GM11168 (cell line): ENCODE measurements around the gene FHIT.

Experiments
- in situ Hi-C: fragments of 300-500 bp; cut with MboI; formaldehyde crosslinking; loops from one replicate; pipeline ENCODE4 v1.12.0; 2022; ENCODE audit warnings: low sequenced_read_pairs; ENCODE audit not compliant: unreplicated experiment

FHIT gene

DNA sequence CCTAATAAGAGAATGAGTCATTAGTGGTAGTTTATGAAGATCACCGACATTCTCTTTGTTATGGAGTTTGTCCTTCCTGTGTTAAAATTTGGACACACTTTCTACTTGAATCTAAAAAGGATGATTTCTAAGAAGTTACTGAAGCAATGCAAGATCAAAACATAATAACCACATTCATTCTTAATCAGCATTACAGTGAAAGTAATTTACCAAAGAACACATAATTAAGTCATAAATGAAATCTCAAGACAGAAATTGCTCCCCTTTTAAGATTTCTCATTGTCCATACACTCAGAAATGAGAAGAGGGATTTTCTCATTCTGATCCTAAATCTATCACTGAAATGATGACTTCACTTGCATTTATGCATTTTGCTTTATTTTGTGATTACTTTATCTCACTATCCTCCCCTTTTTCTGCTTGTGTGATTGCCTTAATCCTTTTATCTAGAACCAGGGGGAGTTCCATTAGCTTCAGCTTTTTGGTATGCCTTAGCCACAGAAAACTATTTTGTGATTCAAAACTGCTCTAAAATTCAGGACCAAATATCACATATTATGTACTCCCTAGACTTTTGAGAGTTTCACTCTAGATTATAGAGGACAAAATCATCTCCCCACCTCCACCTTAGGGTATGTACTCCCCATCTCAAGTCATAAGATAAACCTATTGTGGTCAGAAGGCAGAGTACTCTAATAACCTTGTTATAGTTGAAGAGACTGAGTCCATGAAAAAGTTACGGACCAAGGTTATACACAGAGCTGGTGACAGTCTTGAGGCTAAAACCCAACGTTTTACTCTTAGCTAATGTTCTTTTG is 1383.9 kb downstream of the FHIT start:
- in situ Hi-C loops: loop anchor here (10.0 to 25.0 kb wide), 3 partner anchors 293 to 655 kb away; no protein-coding TSS in a partner anchor

DNA sequence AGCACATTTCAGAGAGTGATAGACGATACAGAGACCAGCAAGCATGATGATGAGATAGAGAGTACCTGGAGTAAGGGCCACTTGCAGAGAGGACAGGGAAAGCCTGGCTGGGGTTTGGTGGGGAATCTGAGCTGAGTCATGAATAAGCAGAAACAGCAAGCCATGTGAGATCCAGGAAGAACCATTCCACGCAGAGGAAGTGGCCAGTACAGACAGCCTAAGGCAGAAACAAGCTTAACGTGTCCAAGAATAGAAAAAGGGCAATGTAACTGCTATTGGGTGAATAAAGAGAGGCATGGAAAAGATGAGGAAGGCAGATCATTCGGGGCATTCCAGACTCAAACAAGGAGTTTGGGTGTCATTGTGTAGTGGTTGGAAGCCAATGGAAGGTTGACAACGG is 1385.2 kb downstream of the FHIT start:
- in situ Hi-C loops: loop anchor here (10.0 to 25.0 kb wide), 3 partner anchors 291 to 654 kb away; no protein-coding TSS in a partner anchor

DNA sequence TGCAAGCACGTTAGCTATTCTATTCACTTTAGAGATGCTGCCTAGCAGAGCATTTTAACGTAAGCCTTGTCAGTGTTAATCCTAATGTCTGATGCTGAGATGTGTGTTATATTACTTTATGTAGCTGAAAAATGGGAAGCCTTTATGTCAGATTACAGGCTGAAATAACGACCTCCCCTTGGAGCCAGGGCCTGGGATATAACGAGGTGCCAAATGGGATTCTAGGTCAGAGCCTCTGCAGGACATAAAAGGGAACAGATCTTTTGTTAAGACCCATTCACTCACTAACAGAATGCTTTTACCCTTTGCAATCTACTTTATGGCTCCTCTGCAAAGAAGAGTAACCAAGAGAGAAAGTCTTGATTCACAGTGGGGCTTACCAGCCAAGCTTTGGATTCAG is 1385.9 kb downstream of the FHIT start:
- in situ Hi-C loops: loop anchor here (10.0 to 25.0 kb wide), 3 partner anchors 291 to 653 kb away; no protein-coding TSS in a partner anchor

DNA sequence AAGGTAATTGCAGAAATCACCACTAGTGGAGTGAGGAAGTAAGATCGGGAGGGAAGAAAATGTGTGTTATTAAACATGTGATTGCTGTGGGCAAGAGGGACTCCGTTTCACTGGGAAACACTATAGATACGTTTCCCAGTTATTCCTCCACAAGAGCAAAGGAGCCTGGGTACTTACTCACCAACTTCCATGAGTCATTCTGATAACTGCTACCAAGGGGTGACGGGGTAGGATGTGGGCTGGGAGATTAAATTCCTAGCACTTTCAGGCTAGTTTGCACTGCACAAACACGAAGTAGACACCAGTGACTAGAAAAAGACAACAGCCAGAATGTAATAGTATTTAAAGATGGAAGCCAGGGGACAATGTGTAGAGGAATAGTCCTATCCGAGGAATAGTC is 1388.6 kb downstream of the FHIT start:
- in situ Hi-C loops: loop anchor here (10.0 to 25.0 kb wide), 3 partner anchors 288 to 650 kb away; no protein-coding TSS in a partner anchor

DNA sequence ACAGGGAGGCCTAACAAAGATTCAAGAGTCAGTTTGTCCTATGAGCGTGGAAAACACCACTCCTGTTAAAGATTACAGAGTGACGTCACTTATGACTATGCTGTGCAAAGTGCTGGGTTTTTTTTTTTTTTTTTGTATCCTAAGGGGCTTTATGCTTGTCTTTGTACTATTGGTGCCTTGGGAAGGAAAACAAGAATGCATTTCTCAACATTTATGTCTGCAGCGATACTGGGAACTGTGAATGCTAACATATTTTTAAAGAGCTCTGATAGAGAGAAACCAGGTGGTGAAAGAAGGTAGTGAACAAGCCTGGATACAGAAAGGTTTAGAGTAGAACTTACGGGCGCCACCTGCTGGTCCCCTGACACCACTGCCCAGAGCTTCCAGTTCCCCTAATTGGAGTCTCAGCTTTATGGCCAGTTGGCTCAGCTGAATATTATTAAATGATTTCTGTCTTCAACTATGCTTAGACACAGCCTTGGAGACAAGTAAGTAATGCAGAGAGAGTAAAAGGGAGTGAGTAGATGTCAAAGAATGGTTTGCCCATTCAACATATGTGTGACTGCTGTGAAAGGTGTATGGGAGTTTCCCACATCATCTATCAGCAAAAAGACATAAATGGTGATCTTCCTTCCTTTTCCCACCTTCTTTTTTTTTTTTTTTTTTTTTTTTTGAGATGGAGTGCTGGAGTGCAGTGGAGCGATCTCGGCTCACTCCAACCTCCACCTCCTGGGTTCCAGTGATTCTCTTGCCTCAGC is 1393.5 kb downstream of the FHIT start:
- in situ Hi-C loops: loop anchor here (25.0 kb wide), 2 partner anchors 545 to 645 kb away; no protein-coding TSS in a partner anchor

DNA sequence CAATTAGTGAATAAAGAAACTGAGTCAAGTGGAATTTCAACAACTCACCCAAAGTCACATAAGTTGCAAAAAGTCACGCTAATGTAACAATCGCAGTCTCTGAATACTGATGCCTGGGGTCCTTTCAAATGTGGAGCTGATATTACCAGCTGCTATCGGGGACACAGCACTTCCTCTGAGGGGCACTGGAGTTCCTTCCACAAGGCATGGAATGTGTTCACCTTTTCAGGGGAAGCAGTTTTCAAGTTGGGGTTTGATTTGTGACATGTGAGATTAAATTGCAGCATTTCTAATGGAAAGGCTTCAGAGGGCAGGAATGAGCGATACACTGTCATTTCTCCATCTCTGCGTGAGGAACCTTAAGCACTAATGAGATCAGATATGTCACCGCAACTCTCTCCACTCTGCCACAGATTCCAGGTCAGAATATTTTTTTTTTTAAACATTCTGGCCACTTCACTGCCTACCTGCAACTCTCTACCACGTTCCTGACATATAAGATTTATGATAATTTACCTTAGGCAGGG is 1394.3 kb downstream of the FHIT start:
- in situ Hi-C loops: loop anchor here (25.0 kb wide), 2 partner anchors 545 to 645 kb away; no protein-coding TSS in a partner anchor

DNA sequence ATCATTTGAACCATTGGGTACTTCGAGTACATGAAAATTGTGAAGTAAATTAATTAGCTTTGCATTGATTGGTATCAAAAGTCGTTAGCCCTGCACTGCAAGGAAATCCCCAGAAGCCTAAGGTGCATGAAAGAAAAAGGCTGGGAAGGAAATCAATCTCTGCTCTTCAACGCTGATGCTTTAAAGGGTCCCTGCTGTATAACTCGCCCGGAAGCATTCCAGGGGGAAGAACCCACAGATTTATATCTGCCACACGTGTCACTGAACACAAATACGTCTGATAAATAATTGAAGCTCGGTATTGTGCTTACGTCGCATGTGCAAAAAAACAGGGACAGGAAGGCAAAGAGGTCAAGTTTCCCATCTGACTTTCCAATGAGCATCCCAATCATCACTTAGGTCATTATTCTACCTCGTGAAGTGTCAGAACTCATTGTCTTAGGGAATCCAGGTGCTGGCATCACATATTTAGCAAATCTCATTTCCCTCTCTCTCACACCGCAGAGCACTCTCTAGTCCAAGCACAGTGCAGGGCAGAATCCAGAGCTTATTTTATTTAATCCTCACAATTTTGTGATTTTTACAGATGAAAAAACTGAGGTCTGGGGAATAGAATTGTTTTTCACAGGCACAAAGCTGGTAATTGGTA is 1397.1 kb downstream of the FHIT start:
- in situ Hi-C loops: loop anchor here (25.0 kb wide), 2 partner anchors 542 to 642 kb away; no protein-coding TSS in a partner anchor

DNA sequence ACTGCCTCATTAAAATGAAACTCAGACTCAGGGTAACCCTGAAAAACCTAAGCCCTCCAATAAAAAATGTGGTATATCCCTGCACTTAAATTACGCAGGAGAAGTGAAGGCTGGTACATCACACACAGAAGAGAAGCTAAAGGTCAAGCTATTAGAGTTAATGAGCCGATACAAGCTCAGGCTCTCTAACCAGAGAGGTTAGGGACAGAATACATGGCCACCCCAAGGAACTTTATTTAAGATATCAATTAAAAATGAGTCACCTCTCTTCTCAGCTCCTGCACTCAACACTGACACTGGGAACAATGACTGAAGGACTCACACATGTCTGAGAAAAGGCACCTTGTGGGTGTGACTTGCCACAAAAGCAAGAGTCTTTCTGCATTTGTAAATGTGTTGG is 1400.8 kb downstream of the FHIT start:
- in situ Hi-C loops: loop anchor here (25.0 kb wide), 2 partner anchors 538 to 638 kb away; no protein-coding TSS in a partner anchor

DNA sequence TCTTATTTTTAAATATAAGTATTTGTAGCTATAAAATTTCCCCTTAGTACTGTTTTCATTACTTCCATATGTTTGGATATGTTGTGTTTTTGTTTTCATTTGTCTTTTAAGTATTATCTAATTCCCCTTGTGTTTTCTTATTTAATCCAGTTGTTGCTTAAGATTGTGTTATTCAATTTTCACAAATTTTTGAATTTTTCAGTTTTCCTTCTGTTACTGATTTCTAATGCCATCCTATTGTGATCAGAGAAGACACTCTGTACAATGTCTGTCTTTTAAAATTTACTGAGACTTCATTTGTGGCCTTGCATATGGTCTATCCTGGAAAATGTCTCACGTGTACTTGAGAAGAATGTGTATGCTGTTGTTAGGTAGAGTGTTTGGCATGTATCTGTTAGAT is 1405.9 kb downstream of the FHIT start:
- in situ Hi-C loops: no loop called here

DNA sequence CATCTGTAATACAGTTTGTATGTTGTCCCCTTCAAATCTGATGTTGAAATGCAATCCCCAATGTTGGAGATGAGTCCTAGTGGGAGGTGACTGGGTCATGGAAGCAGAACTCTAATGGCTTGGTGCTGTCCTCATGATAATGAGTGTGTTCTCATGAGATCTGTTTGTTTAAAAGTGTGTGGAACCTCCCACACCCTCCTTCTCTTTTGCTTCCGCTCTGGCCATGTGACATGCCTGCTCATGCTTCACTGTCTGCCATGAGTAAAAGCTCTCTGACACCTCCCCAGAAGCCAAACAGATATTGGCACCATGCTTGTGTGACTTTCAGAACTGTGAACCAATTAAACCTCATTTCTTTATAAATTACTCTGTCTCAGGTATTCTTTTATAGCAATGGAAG is 1407.4 kb downstream of the FHIT start:
- in situ Hi-C loops: no loop called here

DNA sequence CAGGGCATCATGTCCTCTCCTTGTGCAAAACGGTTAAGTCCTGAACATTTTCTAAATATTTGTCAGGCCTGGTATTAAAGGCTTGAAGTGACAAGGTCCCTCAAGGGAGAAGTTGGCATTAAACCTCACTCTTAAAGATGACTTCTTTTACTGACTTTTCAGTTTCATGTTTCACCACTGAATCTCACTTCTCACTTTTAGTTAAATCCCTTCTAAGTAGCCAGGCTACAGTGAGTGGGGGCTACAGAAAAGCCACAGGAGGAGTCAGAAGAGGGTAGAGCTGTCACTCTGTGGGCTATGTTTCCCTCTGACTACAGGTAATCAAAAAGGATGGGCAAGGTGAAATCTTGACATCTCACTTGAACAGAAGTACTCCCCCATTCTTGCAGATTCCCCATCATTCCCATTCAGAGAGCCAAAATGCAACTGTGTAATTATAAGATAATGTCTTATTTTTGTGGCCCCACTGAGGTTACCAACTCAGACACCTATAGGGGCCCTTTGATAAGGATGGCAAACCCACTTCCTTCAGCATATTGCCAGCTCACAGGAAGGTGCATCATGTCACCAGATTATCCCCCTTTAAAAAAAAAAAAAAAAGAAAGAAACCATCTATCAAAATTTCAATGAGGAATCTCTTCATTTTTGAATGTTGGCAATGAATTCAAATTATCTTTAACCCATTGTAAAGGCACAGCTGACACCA is 1411.3 kb downstream of the FHIT start:
- in situ Hi-C loops: no loop called here

DNA sequence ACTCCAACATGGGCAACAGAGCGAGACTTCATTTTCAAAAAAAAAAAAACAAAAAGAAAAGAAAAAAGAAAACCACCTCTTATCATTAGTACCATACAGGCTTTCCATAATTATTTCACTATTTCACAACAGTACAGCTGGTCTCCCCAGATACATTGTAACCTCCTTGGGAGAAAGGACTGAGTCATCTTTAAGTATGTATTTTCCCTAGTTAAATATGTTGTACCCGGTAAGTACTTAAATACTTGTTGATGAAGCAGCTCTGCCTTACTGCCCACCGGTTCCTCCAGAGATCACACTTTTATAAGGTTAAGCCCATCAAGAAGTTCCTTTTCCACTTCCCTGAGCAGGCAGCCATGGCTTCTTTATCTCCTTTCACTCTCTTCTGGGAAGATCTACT is 1412.0 kb downstream of the FHIT start:
- in situ Hi-C loops: no loop called here

DNA sequence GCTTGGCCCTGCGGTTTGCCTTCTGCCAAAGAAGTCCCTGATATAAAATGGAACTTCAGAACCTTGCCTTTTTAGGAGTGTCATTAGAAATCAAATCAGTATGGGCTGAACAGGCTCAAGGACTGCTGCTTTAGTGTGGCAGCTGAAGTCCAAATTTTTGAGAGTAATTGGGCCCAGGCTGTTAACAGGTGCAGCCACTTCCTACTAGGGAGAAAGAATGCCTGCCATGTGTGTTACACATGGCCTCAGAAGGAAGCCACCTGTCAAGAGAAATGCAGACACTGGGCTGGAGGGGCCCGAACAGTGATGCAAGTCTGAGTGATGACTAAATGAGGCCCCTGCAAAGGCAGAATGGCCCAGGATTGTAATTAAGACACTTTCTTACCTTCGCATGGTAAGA is 1414.7 kb downstream of the FHIT start:
- in situ Hi-C loops: no loop called here

DNA sequence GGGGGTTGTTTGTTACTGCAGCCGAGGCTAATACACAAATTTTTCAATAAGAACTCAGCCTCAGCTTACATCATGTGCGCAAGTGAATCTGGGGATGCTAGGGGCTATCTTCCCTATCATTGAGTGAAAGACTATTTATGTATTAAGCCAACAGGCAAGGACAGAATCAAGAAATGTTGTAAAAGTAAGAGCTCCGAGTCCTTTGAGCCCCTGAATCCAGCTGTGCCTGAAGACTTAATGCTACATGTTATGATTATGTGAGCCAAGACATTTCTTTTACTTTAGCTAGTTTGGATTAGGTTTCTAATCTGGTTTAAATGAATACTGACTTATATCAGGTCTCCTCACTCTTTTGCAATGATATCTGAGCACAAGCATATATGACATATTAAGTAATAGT is 1418.5 kb downstream of the FHIT start:
- in situ Hi-C loops: no loop called here

DNA sequence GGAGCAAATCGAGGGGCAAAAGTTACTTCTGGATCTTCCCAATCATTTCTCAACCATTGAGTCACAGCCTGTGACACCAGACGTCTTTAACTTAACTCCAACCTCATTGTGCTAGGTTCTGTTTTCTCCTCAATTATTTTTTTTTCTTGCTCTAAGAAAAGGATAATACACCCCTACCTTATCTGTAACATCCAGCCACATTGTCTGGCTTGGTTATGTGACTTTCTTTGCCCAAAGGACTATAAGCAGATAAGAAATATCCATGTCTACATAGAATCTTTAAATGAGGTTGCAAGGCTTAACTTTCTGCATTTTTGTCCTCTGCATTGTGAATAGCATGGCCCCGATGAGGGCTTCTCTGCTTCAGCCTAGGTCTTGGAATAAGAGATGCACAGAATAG is 1419.0 kb downstream of the FHIT start:
- in situ Hi-C loops: no loop called here

DNA sequence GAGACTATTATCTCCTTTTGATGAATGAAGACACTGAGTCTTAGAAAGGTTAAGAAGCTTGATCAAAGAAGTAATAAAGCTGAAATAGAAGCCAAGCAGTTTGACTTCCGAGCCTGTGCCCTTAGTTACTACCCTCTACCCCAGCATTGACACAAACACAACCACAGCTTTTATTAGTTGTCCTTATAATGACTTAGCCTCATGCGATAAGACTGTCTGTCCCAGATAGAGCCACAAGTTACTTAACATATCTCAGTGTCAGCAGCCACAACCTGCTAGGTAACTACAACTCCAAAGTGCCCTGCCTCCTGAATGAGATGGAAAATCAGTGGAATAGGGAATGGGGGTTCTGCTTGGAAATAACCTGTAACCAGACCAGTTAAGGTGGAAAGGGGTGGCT is 1419.9 kb downstream of the FHIT start:
- in situ Hi-C loops: no loop called here

DNA sequence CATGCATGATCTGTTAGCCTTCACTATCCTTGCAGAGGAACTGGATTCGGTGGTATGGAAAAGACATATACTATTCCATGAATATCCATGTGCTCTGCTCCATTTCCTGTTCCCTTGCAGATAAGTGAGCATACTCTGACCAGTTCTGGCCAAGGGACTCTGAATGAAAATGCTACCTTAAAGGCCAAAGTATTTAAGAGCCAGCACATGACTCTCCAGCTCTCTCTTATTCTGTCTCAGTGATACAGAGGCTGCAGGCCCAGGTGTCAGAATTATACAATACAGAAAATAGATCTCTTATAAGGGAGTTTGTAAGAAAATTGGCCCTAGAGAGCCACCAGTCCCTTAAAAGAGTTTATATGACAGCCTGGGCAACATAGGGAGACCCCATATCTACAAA is 1421.7 kb downstream of the FHIT start:
- in situ Hi-C loops: no loop called here

DNA sequence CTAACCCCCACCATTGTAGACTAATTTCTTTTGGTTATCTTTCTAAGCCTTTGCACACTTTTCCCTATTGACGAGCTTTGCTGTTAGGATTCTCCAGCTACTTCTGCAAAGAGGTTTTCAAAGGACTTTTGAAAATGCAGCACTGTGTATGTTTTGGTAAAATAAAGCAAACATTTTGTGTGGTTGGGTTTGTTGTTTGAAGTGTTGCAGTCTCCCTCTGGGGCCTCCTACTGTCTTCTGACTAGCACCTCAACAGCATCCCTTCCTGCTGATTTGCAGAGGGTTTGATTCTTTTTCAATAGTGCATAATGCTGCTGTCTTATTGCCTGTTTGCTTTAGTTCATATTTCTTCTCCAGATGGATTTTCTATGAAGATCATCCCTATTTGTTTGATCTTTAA is 1426.4 kb downstream of the FHIT start:
- in situ Hi-C loops: no loop called here

DNA sequence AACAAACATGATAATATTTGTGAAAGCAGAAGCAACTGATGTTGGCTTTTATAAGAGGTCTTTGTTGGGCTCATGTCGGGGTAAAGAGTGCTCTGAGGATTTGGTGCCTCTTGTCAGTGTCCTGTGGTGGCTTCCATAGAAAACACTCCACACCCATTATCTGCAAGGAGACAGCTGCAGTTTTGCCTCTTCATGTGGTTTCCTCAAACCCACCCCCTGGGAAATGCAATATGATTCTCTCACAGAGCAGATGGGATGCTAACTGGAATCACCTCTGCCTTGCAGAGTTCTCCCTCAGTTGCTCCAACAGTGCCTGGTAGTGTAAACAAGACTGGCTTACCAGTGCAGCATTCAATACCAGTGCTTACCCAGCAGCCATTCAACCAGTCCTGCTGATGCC is 1430.0 kb downstream of the FHIT start:
- in situ Hi-C loops: no loop called here
